ENCODE data around the gene HERC6. TPM values are rescaled to one million over a fixed set of nuclear protein-coding genes. Genes with fewer than 3 reads are reported as not detected.

HERC6 gene
- polyA plus RNA-seq, 1 of the 3 experiments (the other 2 are of a cell fraction), result 1.7 TPM

DNA sequence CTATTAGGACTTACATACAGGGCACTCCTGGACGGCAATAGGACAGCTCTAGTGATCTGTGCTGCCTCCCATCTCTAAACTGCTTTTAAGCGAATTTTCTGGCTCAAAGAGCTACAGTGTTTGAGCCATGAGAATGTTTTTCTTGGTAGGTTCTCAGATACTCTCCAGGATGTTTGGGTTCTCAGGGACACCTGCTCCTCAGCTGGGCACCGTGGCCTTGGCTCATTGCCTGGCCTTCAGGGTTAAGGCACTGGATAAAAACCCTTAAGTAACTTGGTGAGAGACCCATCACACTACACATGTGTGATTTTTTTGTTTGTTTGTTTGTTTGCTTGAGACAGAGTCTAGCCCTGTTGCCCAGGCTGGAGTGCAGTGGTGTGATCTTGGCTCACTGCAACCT, 39.8 kb downstream of the HERC6 start:
- 76% methylated on average over 3 of the region's 3 CpGs for WGBS (ENCODE audit: low lambda C conversion rate)
- TF ChIP-seq, protein P1, sequence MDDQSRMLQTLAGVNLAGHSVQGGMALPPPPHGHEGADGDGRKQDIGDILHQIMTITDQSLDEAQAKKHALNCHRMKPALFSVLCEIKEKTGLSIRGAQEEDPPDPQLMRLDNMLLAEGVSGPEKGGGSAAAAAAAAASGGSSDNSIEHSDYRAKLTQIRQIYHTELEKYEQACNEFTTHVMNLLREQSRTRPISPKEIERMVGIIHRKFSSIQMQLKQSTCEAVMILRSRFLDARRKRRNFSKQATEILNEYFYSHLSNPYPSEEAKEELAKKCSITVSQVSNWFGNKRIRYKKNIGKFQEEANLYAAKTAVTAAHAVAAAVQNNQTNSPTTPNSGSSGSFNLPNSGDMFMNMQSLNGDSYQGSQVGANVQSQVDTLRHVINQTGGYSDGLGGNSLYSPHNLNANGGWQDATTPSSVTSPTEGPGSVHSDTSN (IDR thresholded peaks at IDR 0.05), result no peak
- TF ChIP-seq MXI1 (IDR thresholded peaks at IDR 0.05; ENCODE audit: low read depth, low read length), result no peak
- TF ChIP-seq, protein P2, sequence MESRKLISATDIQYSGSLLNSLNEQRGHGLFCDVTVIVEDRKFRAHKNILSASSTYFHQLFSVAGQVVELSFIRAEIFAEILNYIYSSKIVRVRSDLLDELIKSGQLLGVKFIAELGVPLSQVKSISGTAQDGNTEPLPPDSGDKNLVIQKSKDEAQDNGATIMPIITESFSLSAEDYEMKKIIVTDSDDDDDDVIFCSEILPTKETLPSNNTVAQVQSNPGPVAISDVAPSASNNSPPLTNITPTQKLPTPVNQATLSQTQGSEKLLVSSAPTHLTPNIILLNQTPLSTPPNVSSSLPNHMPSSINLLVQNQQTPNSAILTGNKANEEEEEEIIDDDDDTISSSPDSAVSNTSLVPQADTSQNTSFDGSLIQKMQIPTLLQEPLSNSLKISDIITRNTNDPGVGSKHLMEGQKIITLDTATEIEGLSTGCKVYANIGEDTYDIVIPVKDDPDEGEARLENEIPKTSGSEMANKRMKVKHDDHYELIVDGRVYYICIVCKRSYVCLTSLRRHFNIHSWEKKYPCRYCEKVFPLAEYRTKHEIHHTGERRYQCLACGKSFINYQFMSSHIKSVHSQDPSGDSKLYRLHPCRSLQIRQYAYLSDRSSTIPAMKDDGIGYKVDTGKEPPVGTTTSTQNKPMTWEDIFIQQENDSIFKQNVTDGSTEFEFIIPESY (IDR thresholded peaks at IDR 0.05; ENCODE audit: borderline replicate concordance, low read depth), result no peak
- TF ChIP-seq POLR2AphosphoS5 (IDR thresholded peaks at IDR 0.05; ENCODE audit: low read depth, low read length), result no peak
- TF ChIP-seq, protein P3, sequence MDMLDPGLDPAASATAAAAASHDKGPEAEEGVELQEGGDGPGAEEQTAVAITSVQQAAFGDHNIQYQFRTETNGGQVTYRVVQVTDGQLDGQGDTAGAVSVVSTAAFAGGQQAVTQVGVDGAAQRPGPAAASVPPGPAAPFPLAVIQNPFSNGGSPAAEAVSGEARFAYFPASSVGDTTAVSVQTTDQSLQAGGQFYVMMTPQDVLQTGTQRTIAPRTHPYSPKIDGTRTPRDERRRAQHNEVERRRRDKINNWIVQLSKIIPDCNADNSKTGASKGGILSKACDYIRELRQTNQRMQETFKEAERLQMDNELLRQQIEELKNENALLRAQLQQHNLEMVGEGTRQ (IDR thresholded peaks at IDR 0.05; ENCODE audit: borderline replicate concordance, low read depth, low read length), result no peak
- TF ChIP-seq, protein P4, sequence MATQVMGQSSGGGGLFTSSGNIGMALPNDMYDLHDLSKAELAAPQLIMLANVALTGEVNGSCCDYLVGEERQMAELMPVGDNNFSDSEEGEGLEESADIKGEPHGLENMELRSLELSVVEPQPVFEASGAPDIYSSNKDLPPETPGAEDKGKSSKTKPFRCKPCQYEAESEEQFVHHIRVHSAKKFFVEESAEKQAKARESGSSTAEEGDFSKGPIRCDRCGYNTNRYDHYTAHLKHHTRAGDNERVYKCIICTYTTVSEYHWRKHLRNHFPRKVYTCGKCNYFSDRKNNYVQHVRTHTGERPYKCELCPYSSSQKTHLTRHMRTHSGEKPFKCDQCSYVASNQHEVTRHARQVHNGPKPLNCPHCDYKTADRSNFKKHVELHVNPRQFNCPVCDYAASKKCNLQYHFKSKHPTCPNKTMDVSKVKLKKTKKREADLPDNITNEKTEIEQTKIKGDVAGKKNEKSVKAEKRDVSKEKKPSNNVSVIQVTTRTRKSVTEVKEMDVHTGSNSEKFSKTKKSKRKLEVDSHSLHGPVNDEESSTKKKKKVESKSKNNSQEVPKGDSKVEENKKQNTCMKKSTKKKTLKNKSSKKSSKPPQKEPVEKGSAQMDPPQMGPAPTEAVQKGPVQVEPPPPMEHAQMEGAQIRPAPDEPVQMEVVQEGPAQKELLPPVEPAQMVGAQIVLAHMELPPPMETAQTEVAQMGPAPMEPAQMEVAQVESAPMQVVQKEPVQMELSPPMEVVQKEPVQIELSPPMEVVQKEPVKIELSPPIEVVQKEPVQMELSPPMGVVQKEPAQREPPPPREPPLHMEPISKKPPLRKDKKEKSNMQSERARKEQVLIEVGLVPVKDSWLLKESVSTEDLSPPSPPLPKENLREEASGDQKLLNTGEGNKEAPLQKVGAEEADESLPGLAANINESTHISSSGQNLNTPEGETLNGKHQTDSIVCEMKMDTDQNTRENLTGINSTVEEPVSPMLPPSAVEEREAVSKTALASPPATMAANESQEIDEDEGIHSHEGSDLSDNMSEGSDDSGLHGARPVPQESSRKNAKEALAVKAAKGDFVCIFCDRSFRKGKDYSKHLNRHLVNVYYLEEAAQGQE (IDR thresholded peaks at IDR 0.05; ENCODE audit: low read depth, low read length), result no peak
- TF ChIP-seq JUND (IDR thresholded peaks at IDR 0.05), result no peak
- no peak for TF ChIP-seq EZH2phosphoT487 (IDR thresholded peaks at IDR 0.05; ENCODE audit: borderline replicate concordance, low read depth)
- no peak for TF ChIP-seq GATA2 (CRISPR knock-in tag; IDR thresholded peaks at IDR 0.05)
- no peak for TF ChIP-seq RAD21 (IDR thresholded peaks at IDR 0.05; ENCODE audit: low read length)
- TF ChIP-seq FOSL2 (IDR thresholded peaks at IDR 0.05; ENCODE audit: borderline replicate concordance, low read depth), result no peak
- TF ChIP-seq TEAD4 (IDR thresholded peaks at IDR 0.05; ENCODE audit: borderline replicate concordance, insufficient read depth), result no peak
- TF ChIP-seq, protein P5, sequence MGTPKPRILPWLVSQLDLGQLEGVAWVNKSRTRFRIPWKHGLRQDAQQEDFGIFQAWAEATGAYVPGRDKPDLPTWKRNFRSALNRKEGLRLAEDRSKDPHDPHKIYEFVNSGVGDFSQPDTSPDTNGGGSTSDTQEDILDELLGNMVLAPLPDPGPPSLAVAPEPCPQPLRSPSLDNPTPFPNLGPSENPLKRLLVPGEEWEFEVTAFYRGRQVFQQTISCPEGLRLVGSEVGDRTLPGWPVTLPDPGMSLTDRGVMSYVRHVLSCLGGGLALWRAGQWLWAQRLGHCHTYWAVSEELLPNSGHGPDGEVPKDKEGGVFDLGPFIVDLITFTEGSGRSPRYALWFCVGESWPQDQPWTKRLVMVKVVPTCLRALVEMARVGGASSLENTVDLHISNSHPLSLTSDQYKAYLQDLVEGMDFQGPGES (IDR thresholded peaks at IDR 0.05; ENCODE audit: low read depth, low read length), result no peak
- Histone ChIP-seq H3K36me3 (replicated peaks in 1 of 2; ENCODE audit: control insufficient read depth in 1 of 2, insufficient read depth in 2 of 2, low read length in 1 of 2) (no peaks in the 10 kb centered on the region), H3K4me1 (ENCODE audit: control insufficient read depth in 1 of 2, insufficient read depth in 2 of 2, low read depth in 1 of 2, low read length in 1 of 2) (no peaks in the 10 kb centered on the region; a peak in 1 of 4 replicates), H3K27ac (ENCODE audit: low read depth in 2 of 2, low read length in 1 of 2) (no peak overlapping the region), H3F3A (replicated peaks; ENCODE audit: insufficient read depth) (no peaks in the 10 kb centered on the region), H3K9me2 (no peaks in the 10 kb centered on the region), H3K9me3 (no peaks in the 10 kb centered on the region), H2AFZ (ENCODE audit: low read depth) (no peak overlapping the region), H3K4me3 (ENCODE audit: low read depth in 2 of 2, low read length in 1 of 2) (no peak overlapping the region), H4K20me1 (ENCODE audit: insufficient read depth) (no peaks in the 10 kb centered on the region), H3K27me3 (ENCODE audit: insufficient read depth) (no peaks in the 10 kb centered on the region), H3K4me2 (no peak overlapping the region), H3K79me2 (ENCODE audit: insufficient read depth) (no peaks in the 10 kb centered on the region), H3K9ac (no peak overlapping the region)
- POLR2A ChIA-PET, result no interaction called here
- CTCF ChIA-PET, result no interaction called here
- no peak for DNase-seq
